Measurements from ENCODE around the gene KCNH2. TPM values are rescaled to one million over a fixed set of nuclear protein-coding genes. Genes with fewer than 3 reads are reported as not detected.

KCNH2 gene
- total and polyA plus RNA-seq, 2 of the 13 experiments (the other 11 are each of a cell fraction or from before 2014, with no cell fraction given) = 0.09 to 0.11 TPM

DNA sequence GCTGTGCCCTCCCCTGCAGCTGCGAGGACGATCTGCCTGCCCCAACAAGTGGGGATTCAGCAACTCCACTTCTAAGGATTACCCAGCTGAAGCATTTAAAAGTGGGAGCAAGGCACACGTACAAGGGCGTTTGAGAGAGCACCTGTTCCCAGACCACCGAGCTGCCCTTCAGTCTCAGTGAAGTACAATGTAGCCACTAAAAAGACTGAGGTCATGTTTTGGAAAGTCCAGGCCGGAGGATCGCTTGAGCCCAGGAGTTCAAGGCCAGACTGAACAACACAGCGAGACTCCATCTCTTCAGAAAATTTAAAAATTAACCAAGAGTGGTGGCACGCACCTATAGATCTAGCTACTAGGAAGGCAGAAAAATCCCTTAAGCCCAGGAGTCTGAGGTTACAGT, 27.4 kb upstream of the KCNH2 start (continued):
- TF ChIP-seq, protein P1, sequence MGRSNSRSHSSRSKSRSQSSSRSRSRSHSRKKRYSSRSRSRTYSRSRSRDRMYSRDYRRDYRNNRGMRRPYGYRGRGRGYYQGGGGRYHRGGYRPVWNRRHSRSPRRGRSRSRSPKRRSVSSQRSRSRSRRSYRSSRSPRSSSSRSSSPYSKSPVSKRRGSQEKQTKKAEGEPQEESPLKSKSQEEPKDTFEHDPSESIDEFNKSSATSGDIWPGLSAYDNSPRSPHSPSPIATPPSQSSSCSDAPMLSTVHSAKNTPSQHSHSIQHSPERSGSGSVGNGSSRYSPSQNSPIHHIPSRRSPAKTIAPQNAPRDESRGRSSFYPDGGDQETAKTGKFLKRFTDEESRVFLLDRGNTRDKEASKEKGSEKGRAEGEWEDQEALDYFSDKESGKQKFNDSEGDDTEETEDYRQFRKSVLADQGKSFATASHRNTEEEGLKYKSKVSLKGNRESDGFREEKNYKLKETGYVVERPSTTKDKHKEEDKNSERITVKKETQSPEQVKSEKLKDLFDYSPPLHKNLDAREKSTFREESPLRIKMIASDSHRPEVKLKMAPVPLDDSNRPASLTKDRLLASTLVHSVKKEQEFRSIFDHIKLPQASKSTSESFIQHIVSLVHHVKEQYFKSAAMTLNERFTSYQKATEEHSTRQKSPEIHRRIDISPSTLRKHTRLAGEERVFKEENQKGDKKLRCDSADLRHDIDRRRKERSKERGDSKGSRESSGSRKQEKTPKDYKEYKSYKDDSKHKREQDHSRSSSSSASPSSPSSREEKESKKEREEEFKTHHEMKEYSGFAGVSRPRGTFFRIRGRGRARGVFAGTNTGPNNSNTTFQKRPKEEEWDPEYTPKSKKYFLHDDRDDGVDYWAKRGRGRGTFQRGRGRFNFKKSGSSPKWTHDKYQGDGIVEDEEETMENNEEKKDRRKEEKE (IDR thresholded peaks at IDR 0.05) = no peak

DNA sequence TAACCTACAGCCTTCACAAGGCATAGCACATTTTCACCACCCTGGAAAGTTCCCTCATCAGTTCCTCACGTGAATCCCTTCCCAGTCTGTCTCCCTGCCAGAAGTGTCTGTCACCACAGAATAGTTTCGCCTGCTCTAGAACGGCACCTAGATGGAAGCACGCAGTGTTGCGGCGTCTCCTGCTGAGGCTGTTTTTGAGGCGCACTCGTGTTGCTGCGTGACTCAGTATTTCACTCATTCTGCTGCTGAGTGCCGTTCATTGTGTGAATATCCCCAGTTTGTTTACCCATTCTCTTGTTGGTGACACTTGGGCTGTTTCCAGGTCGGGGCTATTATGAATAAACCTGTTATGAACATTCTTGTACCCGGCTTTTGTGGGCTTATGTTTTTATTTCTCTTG, 25.5 kb upstream of the KCNH2 start:
- Histone ChIP-seq H3K9ac (ENCODE audit: insufficient read depth, low read depth, low read length) (no peak overlapping the region), H3K4me1 (ENCODE audit: insufficient read depth, low read length) (peaks cover 59% of the 10 kb centered on the region), H3K79me2 (ENCODE audit: insufficient read depth, low read length) (no peaks in the 10 kb centered on the region), H4K20me1 (ENCODE audit: insufficient read depth, low read length) (no peaks in the 10 kb centered on the region), H3K4me2 (ENCODE audit: low read depth, low read length) (peak overlapping the region; percentile 36), H3K4me3 (replicated peaks in 1 of 3; ENCODE audit: insufficient read depth in 1 of 3, low read depth in 2 of 3, low read length in 3 of 3) (peak overlapping the region in 1 of 3 experiments; percentile 1; a peak in 1 of 6 replicates), H3K9me3 (ENCODE audit: low read length) (no peaks in the 10 kb centered on the region), H3K27ac (ENCODE audit: extremely low read length, insufficient read depth, low read length) (no peak overlapping the region), H3K36me3 (replicated peaks in 1 of 2; ENCODE audit: control insufficient read depth in 1 of 2, insufficient read depth in 2 of 2, low read length in 2 of 2) (no peaks in the 10 kb centered on the region), H2AFZ (ENCODE audit: low read length) (no peak overlapping the region), H3K27me3 (ENCODE audit: control insufficient read depth in 1 of 2, insufficient read depth in 2 of 2, low read length in 2 of 2) (peaks cover 0 to 2% of the 10 kb centered on the region in 2 experiments; a peak in 2 of 5 replicates)
- FAIRE-seq (peak; percentile 21), DNase-seq (ENCODE audit: low spot score) (no peak), ATAC-seq (peak; percentile 22; the same call in 2 of the 3 replicates)
- ChIA-PET CTCF (ENCODE audit: low intra/inter-chr PET ratio, low total read pairs) (no interaction called here), POLR2A (no interaction called here)
- in situ Hi-C loops (cut with HindIII; ENCODE audit: extremely low pct_ligation_motif_present, low pct_unique_long_range_greater_than_20kb) (no loop called here), intact Hi-C loops (cut with micrococcal nuclease; ENCODE audit: unreplicated experiment) (no loop called here)
- BruUV-seq (replicated peaks) = no TSS peak
- WGBS (ENCODE audit: low lambda C conversion rate) = 2% methylated on average over 12 of the region's 12 CpGs
- no peak for TF ChIP-seq RFX3 (CRISPR knock-in tag; IDR thresholded peaks at IDR 0.05)
- TF ChIP-seq SALL1 (CRISPR knock-in tag; IDR thresholded peaks at IDR 0.05) = peak; percentile 32; the same call in 1 of the 2 replicates
- no peak for TF ChIP-seq NFIC (IDR thresholded peaks at IDR 0.05; ENCODE audit: low read length)
- no peak for TF ChIP-seq RBAK (CRISPR knock-in tag; IDR thresholded peaks at IDR 0.05)
- no peak for TF ChIP-seq ZNF607 (CRISPR knock-in tag; IDR thresholded peaks at IDR 0.05; ENCODE audit: borderline replicate concordance)
- no peak for TF ChIP-seq AGO2 (optimal IDR thresholded peaks at IDR 0.05; ENCODE audit: low read depth, low read length)
- no peak for TF ChIP-seq HDAC2 (CRISPR knock-in tag; IDR thresholded peaks at IDR 0.05)
- TF ChIP-seq ZNF12 (CRISPR knock-in tag; IDR thresholded peaks at IDR 0.05) = 0 out of 2 replicates have a peak, but pooled peaks have one; percentile 28
- TF ChIP-seq TBX2 (CRISPR knock-in tag; IDR thresholded peaks at IDR 0.05; ENCODE audit: borderline replicate concordance) = peak; percentile 52
- peak; percentile 21; the same call in 1 of the 2 replicates for TF ChIP-seq MEIS2 (CRISPR knock-in tag; IDR thresholded peaks at IDR 0.05)
- TF ChIP-seq, protein P2, sequence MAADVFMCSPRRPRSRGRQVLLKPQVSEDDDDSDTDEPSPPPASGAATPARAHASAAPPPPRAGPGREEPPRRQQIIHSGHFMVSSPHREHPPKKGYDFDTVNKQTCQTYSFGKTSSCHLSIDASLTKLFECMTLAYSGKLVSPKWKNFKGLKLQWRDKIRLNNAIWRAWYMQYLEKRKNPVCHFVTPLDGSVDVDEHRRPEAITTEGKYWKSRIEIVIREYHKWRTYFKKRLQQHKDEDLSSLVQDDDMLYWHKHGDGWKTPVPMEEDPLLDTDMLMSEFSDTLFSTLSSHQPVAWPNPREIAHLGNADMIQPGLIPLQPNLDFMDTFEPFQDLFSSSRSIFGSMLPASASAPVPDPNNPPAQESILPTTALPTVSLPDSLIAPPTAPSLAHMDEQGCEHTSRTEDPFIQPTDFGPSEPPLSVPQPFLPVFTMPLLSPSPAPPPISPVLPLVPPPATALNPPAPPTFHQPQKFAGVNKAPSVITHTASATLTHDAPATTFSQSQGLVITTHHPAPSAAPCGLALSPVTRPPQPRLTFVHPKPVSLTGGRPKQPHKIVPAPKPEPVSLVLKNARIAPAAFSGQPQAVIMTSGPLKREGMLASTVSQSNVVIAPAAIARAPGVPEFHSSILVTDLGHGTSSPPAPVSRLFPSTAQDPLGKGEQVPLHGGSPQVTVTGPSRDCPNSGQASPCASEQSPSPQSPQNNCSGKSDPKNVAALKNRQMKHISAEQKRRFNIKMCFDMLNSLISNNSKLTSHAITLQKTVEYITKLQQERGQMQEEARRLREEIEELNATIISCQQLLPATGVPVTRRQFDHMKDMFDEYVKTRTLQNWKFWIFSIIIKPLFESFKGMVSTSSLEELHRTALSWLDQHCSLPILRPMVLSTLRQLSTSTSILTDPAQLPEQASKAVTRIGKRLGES (CRISPR knock-in tag; IDR thresholded peaks at IDR 0.05; ENCODE audit: borderline replicate concordance) = no peak
- no peak for TF ChIP-seq NFYB (CRISPR knock-in tag; IDR thresholded peaks at IDR 0.05)
- TF ChIP-seq, protein P3, sequence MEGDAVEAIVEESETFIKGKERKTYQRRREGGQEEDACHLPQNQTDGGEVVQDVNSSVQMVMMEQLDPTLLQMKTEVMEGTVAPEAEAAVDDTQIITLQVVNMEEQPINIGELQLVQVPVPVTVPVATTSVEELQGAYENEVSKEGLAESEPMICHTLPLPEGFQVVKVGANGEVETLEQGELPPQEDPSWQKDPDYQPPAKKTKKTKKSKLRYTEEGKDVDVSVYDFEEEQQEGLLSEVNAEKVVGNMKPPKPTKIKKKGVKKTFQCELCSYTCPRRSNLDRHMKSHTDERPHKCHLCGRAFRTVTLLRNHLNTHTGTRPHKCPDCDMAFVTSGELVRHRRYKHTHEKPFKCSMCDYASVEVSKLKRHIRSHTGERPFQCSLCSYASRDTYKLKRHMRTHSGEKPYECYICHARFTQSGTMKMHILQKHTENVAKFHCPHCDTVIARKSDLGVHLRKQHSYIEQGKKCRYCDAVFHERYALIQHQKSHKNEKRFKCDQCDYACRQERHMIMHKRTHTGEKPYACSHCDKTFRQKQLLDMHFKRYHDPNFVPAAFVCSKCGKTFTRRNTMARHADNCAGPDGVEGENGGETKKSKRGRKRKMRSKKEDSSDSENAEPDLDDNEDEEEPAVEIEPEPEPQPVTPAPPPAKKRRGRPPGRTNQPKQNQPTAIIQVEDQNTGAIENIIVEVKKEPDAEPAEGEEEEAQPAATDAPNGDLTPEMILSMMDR (CRISPR knock-in tag; IDR thresholded peaks at IDR 0.05) = peak; percentile 26; the same call in 1 of the 2 replicates
- TF ChIP-seq GLI4 (CRISPR knock-in tag; IDR thresholded peaks at IDR 0.05; ENCODE audit: borderline replicate concordance) = no peak
- no peak for TF ChIP-seq ZNF431 (CRISPR knock-in tag; IDR thresholded peaks at IDR 0.05; ENCODE audit: borderline replicate concordance, low read depth)
- peak; percentile 72 for TF ChIP-seq FOSL2 (CRISPR knock-in tag; IDR thresholded peaks at IDR 0.05)

Data from HepG2 (cell line).